ENCODE data around the gene ADAM15.

DNA sequence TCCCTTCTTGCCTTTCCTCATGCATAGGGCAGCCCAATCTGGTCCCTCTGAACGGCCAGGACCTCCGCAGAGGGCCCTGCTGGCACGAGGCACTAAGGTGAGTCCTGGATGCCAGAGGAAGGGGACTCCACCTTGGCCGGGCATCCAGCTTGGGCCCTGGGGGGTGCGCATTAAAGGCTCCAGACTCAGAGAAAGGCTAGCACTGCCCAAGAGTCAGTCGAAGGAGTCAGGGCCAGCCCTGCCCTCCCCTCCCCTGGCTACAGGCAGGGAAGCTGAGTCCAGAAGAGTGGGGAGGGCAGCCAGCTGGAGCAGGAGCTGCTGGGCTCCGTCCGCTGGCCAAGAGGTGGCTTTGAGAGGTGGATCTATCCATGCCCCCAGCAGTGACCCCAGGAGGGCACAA is 9.6 kb downstream of the ADAM15 start:
- TF ChIP-seq CTCF (IDR thresholded peaks at IDR 0.05) (no peak), POLR2A (IDR thresholded peaks at IDR 0.05) (no peak), POLR2AphosphoS5 (IDR thresholded peaks at IDR 0.05) (no peak)

All from breast epithelium (tissue), 3 donors.